Measurements from ENCODE around the gene NDUFA13. TPM values are rescaled to one million over a fixed set of nuclear protein-coding genes. Genes with fewer than 3 reads are reported as not detected.
A peak's percentile ranks its signal among the peaks of the same experiment; 100 is the strongest.

NDUFA13 gene
- total RNA-seq, 1 donor from 2014 or later, result 182 TPM

DNA sequence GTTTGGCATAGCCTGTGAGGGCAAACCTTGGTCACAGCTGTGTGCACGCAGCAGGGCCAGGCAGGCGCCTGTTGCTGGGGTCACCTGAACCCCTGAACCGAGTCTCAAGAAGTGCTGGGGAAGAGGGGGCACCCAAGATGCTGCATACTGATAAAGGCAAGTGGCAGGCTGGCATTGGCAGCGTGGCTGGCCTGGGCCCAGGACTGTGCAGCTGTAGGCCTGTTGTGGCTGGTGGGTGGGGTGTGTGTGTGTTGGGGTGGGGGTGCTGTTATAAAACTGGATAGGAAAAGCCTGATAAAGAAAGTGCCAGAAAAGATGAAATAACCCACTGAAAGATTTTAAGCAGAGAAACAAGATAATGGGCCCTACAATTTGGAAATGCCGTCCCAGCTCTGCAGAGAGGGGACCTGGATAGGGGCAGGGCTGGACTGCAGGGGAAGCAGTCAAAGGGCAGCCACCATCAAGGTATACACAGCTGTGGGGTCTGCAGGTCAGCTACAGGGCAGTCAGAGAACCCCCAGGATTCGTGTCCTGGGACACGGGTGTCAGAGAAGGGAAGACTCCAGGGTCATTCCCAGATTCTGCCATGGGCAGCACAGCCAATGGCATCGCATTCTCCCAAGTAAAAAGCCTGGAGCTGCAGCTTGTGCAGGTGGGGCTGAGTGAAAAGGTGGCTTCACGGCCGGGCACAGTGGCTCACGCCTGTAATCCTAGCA, 55.2 kb downstream of the NDUFA13 start:
- no peaks in the 10 kb centered on the region for H3K36me3 ChIP-seq (ENCODE audit: control insufficient read depth, insufficient read depth, low read length)
- H3K4me3 ChIP-seq (ENCODE audit: low read depth, low read length), result no peak overlapping the region
- no peak for FAIRE-seq
- no peak for DNase-seq (ENCODE audit: low read depth)
- TF ChIP-seq, protein P1, sequence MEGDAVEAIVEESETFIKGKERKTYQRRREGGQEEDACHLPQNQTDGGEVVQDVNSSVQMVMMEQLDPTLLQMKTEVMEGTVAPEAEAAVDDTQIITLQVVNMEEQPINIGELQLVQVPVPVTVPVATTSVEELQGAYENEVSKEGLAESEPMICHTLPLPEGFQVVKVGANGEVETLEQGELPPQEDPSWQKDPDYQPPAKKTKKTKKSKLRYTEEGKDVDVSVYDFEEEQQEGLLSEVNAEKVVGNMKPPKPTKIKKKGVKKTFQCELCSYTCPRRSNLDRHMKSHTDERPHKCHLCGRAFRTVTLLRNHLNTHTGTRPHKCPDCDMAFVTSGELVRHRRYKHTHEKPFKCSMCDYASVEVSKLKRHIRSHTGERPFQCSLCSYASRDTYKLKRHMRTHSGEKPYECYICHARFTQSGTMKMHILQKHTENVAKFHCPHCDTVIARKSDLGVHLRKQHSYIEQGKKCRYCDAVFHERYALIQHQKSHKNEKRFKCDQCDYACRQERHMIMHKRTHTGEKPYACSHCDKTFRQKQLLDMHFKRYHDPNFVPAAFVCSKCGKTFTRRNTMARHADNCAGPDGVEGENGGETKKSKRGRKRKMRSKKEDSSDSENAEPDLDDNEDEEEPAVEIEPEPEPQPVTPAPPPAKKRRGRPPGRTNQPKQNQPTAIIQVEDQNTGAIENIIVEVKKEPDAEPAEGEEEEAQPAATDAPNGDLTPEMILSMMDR (IDR thresholded peaks at IDR 0.05; ENCODE audit: insufficient read depth, low read length, severe bottlenecking), result no peak
- H3K27me3 ChIP-seq (ENCODE audit: control insufficient read depth, insufficient read depth, low read length), result no peaks in the 10 kb centered on the region

DNA sequence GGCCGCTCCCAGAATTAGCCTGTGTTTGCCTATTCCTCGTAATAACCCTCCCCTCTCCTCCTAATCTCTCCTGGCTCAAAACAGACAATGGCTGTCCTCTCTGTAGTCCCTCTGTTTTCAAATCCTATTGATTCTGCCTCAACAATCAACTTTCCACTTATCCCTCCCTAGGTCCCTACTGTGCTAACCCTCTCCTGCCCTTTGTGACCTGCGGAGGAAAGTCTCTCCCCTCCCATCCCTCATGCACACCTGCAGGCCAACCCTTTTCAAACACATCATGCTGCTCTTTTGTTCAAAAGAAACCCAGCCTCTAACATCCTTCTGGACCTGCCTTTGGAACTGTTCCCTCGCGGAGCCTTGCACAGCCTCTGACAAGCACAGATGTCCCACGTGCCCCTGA, 59.4 kb downstream of the NDUFA13 start:
- DNase-seq (ENCODE audit: low read depth) (no peak), FAIRE-seq (peak; percentile 86)
- no peaks in the 10 kb centered on the region for H3K36me3 ChIP-seq (ENCODE audit: control insufficient read depth, insufficient read depth, low read length)
- no peaks in the 10 kb centered on the region for H3K27me3 ChIP-seq (ENCODE audit: control insufficient read depth, insufficient read depth, low read length)
- TF ChIP-seq, protein P1 (IDR thresholded peaks at IDR 0.05; ENCODE audit: insufficient read depth, low read length, severe bottlenecking), result no peak
- no peak overlapping the region for H3K4me3 ChIP-seq (ENCODE audit: low read depth, low read length)

Other genes with a start within 250 kb of the NDUFA13 start
- gene TM6SF2, start 242.9 kb upstream of the NDUFA13 start, total RNA-seq, result not detected in 2 replicates
- gene SUGP1, start 195.7 kb upstream of the NDUFA13 start, total RNA-seq, result 18.7 and 36.4 TPM in 2 replicates
- gene MAU2, start 195.4 kb upstream of the NDUFA13 start, total RNA-seq, result 12.1 and 16.8 TPM in 2 replicates
- 48.4 and 49.0 TPM in 2 replicates for gene GATAD2A, start 110.5 kb upstream of the NDUFA13 start, total RNA-seq
- 3.2 and 4.9 TPM in 2 replicates for gene TSSK6, start 677 bp upstream of the NDUFA13 start, total RNA-seq
- gene YJEFN3, start 12.7 kb downstream of the NDUFA13 start, total RNA-seq, result 0.38 and 0.79 TPM in 2 replicates
- under 0.01 and 0.13 TPM in 2 replicates for gene CILP2, start 22.0 kb downstream of the NDUFA13 start, total RNA-seq
- gene PBX4, start 102.5 kb downstream of the NDUFA13 start, total RNA-seq, result 0.53 and 0.64 TPM in 2 replicates
- gene LPAR2, start 112.0 kb downstream of the NDUFA13 start, total RNA-seq, result 5.5 and 5.6 TPM in 2 replicates
- 3.2 and 3.7 TPM in 2 replicates for gene GMIP, start 127.4 kb downstream of the NDUFA13 start, total RNA-seq
- 20.3 and 22.7 TPM in 2 replicates for gene ATP13A1, start 147.5 kb downstream of the NDUFA13 start, total RNA-seq
- gene ZNF101, start 152.6 kb downstream of the NDUFA13 start, total RNA-seq, result 8.7 and 14.6 TPM in 2 replicates
- 4.2 and 5.6 TPM in 2 replicates for gene ZNF14, start 216.9 kb downstream of the NDUFA13 start, total RNA-seq

All from bronchial epithelial cell (primary cell).